Esophagus muscularis mucosa (tissue), 4 donors: Measurements from ENCODE around the gene ESRRB. TPM values are rescaled to one million over a fixed set of nuclear protein-coding genes. Genes with fewer than 3 reads are reported as not detected.

ENCODE experiments used
- DNase-seq: peaks from one replicate; pipeline ENCODE4 v3.0.0-alpha.2; 2017; ENCODE audit errors: extremely low spot score
- H3K27ac ChIP-seq, 4 donors: fragments of 200-600 bp; sonication (generic); replicated peaks in 1 of 4; 1 replicate in 3 of 4; 2 replicates in 1 of 4; pipeline ENCODE4 v1.5.1; 2016 to 2019; ENCODE audit warnings: mild to moderate bottlenecking in 1 of 4
- H3K27me3 ChIP-seq, 4 donors: fragments of 200-600 bp; sonication (generic); one replicate each; pipeline versions ENCODE4 v1.5.1 to v1.6.0; 2016 to 2019
- H3K36me3 ChIP-seq, 4 donors: fragments of 200-600 bp; sonication (generic); one replicate each; pipeline ENCODE4 v1.5.1; 2016 to 2019
- H3K4me1 ChIP-seq, 4 donors: fragments of 200-600 bp; sonication (generic); one replicate each; pipeline ENCODE4 v1.5.1; 2016 to 2019
- H3K4me3 ChIP-seq, 4 donors: fragments of 200-600 bp; sonication (generic); 1 replicate in 2 of 4; 2 replicates in 2 of 4; pipeline ENCODE4 v1.5.1; 2016 to 2019; ENCODE audit warnings: mild to moderate bottlenecking in 4 of 4, moderate library complexity in 1 of 4
- H3K9me3 ChIP-seq, 4 donors: fragments of 200-600 bp; sonication (generic); 1 replicate in 3 of 4; 2 replicates in 1 of 4; pipeline ENCODE4 v1.5.1; 2016 to 2019
- CTCF ChIP-seq, 3 experiments: fragments of 200-600 bp in 2 of 3; fragments of 450-650 bp in 1 of 3; sonication (generic) in 2 of 3; IDR thresholded peaks; one replicate each; pipeline ENCODE4 v1.5.1; 2017 to 2019; ENCODE audit warnings: antibody characterized with exemption in 3 of 3, mild to moderate bottlenecking in 2 of 3, moderate library complexity in 1 of 3
- EP300 ChIP-seq: sonication (generic); formaldehyde crosslinking; IDR thresholded peaks from one replicate; pipeline ENCODE4 v1.6.1; 2017; ENCODE audit warnings: antibody characterized with exemption
- POLR2A ChIP-seq: fragments of 450-650 bp; IDR thresholded peaks from one replicate; pipeline ENCODE4 v1.6.1; 2017; ENCODE audit warnings: antibody characterized with exemption, moderate library complexity, mild to moderate bottlenecking, low read depth
- POLR2AphosphoS5 ChIP-seq, 2 donors: sonication (generic); formaldehyde crosslinking; IDR thresholded peaks; one replicate each; pipeline ENCODE4 v1.6.1; 2017; ENCODE audit warnings: antibody characterized with exemption in 2 of 2
- WGBS: methylation state at CpG from one replicate; pipeline ENCODE4 v1.1.5; 2018; 5-methylcytosine and 5-hydroxymethylcytosine counted together
- intact Hi-C: fragments of 100-400 bp; cut with DNase I; formaldehyde crosslinking; loops from one replicate; pipeline ENCODE4 v1.15.1; 2023
- total RNA-seq, 4 donors: library from RNA; depleted of rRNA; stranded (reverse); fragments of >200 nt; gene quantifications; one replicate each; pipeline versions ENCODE4 v1.1.0 to v1.2.1, GENCODE V29; 2016

ESRRB gene
- total RNA-seq, 4 donors from 2014 or later = 0.17 to 0.26 TPM; not detected in 2

- Histone ChIP-seq H3K27ac (no peak overlapping the region), H3K4me3 (no peak overlapping the region), H3K4me1 (no peaks in the 10 kb centered on the region), H3K9me3 (no peaks in the 10 kb centered on the region), H3K27me3 (peaks cover 0 to 7% (median 0%) of the 10 kb centered on the region in 4 donors), H3K36me3 (no peaks in the 10 kb centered on the region)
- DNase-seq = no peak
- TF ChIP-seq EP300 (no peak), POLR2A (no peak), CTCF (IDR thresholded peaks at IDR 0.05) (no peak), POLR2AphosphoS5 (IDR thresholded peaks at IDR 0.05) (no peak)
- WGBS = 70% methylated on average over 3 of the region's 4 CpGs
- intact Hi-C loops = no loop called here
Observed at GRCh38 chr14:76420827-76421226, 44.9 kb downstream of the ESRRB start.

- no peak for TF ChIP-seq EP300
- no peak for TF ChIP-seq POLR2AphosphoS5 (IDR thresholded peaks at IDR 0.05)
- TF ChIP-seq CTCF (IDR thresholded peaks at IDR 0.05) = no peak
- no peak for TF ChIP-seq POLR2A
- Histone ChIP-seq H3K4me1 (no peaks in the 10 kb centered on the region), H3K27me3 (peaks cover 0 to 4% (median 0%) of the 10 kb centered on the region in 4 donors), H3K9me3 (peaks cover 0 to 4% (median 0%) of the 10 kb centered on the region in 4 donors), H3K27ac (no peak overlapping the region), H3K4me3 (no peak overlapping the region), H3K36me3 (no peaks in the 10 kb centered on the region)
- intact Hi-C loops = no loop called here
- 49% methylated on average over 3 of the region's 4 CpGs for WGBS
- DNase-seq = no peak
Observed at GRCh38 chr14:76421662-76422061, 45.7 kb downstream of the ESRRB start.

- H3K27me3 ChIP-seq = peaks cover 0 to 3% (median 0%) of the 10 kb centered on the region in 4 donors
- H3K4me3 ChIP-seq = no peak overlapping the region
- no peaks in the 10 kb centered on the region for H3K36me3 ChIP-seq
- intact Hi-C loops = no loop called here
- H3K27ac ChIP-seq = no peak overlapping the region
- TF ChIP-seq POLR2A (no peak), EP300 (no peak), POLR2AphosphoS5 (IDR thresholded peaks at IDR 0.05) (no peak), CTCF (IDR thresholded peaks at IDR 0.05) (no peak)
- no peak for DNase-seq
- WGBS = 92% methylated on average over 7 of the region's 7 CpGs
- H3K4me1 ChIP-seq = no peaks in the 10 kb centered on the region
- H3K9me3 ChIP-seq = peaks cover 0 to 4% (median 0%) of the 10 kb centered on the region in 4 donors
Observed at GRCh38 chr14:76422662-76423061, 46.7 kb downstream of the ESRRB start.

- H3K27me3 ChIP-seq = peaks cover 0 to 3% (median 0%) of the 10 kb centered on the region in 4 donors
- H3K9me3 ChIP-seq = peaks cover 0 to 4% (median 0%) of the 10 kb centered on the region in 4 donors
- no peaks in the 10 kb centered on the region for H3K36me3 ChIP-seq
- 92% methylated on average over 5 of the region's 5 CpGs for WGBS
- H3K27ac ChIP-seq = no peak overlapping the region
- no peak overlapping the region for H3K4me3 ChIP-seq
- TF ChIP-seq EP300 = no peak
- no peak for DNase-seq
- no peaks in the 10 kb centered on the region for H3K4me1 ChIP-seq
- intact Hi-C loops = no loop called here
Observed at GRCh38 chr14:76423534-76423933, 47.6 kb downstream of the ESRRB start.

GRCh38 chr14:76424359-76424758 lies 48.4 kb downstream of the ESRRB start:
- TF ChIP-seq CTCF (IDR thresholded peaks at IDR 0.05) = no peak
- no peak for TF ChIP-seq POLR2A
- no peak for DNase-seq
- no peaks in the 10 kb centered on the region for H3K36me3 ChIP-seq
- H3K4me3 ChIP-seq = no peak overlapping the region
- no peak overlapping the region for H3K27ac ChIP-seq
- intact Hi-C loops = no loop called here
- peaks cover 0 to 4% (median 0%) of the 10 kb centered on the region in 4 donors for H3K9me3 ChIP-seq
- 76% methylated on average over 3 of the region's 4 CpGs for WGBS
- H3K27me3 ChIP-seq = peaks cover 0 to 3% (median 0%) of the 10 kb centered on the region in 4 donors
- H3K4me1 ChIP-seq = no peaks in the 10 kb centered on the region
